K562 (cell line): ENCODE results near the gene WNK1.

Source experiments
- ESRRA ChIP-seq: fragments of 450-650 bp; IDR thresholded peaks from 2 replicates; pipeline ENCODE4 v1.6.1; 2014; ENCODE audit warnings: low read depth, mild to moderate bottlenecking, moderate library complexity, borderline replicate concordance
- ZNF23 ChIP-seq: fragments of 250-450 bp; sonication (Bioruptor Pico); IDR thresholded peaks from 2 replicates; pipeline ENCODE4 v1.4.0; 2020; ENCODE audit warnings: mild to moderate bottlenecking

GRCh38 chr12:761256-761655 is 8.9 kb downstream of the WNK1 start:
- TF ChIP-seq ZNF23 (CRISPR knock-in tag) (no peak), ESRRA (no peak)
